ENCODE data around the gene PRAMEF12. TPM values are rescaled to one million over a fixed set of nuclear protein-coding genes. Genes with fewer than 3 reads are reported as not detected.

PRAMEF12 gene
- total RNA-seq, 1 donor from 2014 or later, result 0.54 TPM

DNA sequence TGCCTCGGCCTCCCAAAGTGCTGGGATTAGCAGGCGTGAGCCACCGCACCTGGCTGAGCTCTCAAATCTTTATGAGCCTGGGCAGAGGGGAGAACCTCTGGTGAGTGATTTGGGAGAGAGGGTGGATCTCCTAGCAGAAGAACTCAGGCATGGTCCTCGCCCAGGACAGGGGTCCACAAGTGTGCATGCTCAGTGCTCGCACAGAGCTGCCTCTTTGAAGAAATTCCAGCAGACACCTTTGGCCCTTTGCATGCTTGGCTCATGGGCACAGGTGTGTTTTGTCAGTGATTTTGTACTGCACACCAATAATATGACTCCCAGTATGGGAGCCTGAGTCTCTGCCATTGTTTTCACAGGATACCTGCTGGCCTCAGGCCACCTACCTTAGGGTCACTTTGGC lies 11.8 kb upstream of the PRAMEF12 start:
- H3K4me1 Mint-ChIP-seq (ENCODE audit: low read depth, unreplicated experiment), result no peaks in the 10 kb centered on the region
- H3K27me3 Mint-ChIP-seq (ENCODE audit: unreplicated experiment), result peaks cover 9% of the 10 kb centered on the region
- H3K9me3 Mint-ChIP-seq (ENCODE audit: unreplicated experiment), result no peaks in the 10 kb centered on the region
- no peak for TF ChIP-seq CTCF (IDR thresholded peaks at IDR 0.05; ENCODE audit: partially characterized antibody, unreplicated experiment)
- no peak overlapping the region for H3K27ac Mint-ChIP-seq (ENCODE audit: unreplicated experiment)
- no peaks in the 10 kb centered on the region for H3K36me3 Mint-ChIP-seq (ENCODE audit: unreplicated experiment)
- DNase-seq, result no peak
- H3K4me3 Mint-ChIP-seq (ENCODE audit: unreplicated experiment), result no peak overlapping the region

DNA sequence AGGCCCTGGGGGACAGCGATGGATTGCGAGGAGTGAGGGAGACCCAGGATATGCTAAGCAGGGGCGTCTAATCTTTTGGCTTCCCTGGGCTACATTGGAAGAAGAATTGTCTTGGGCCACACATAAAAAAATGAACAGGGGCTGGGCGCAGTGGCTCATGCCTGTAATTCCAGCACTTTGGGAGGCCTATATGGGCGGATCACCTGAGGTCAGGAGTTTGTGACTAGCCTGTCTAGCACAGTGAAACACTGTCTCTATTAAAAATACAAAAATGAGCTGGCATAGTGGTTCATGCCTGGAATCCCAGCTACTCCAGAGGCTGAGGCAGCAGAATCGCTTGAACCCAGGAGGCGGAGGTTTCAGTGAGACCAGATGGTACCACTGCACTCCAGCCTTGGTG lies 10.8 kb upstream of the PRAMEF12 start:
- H3K27me3 Mint-ChIP-seq (ENCODE audit: unreplicated experiment), result peaks cover 9% of the 10 kb centered on the region
- no peak for DNase-seq
- H3K4me1 Mint-ChIP-seq (ENCODE audit: low read depth, unreplicated experiment), result no peaks in the 10 kb centered on the region
- H3K27ac Mint-ChIP-seq (ENCODE audit: unreplicated experiment), result no peak overlapping the region
- H3K36me3 Mint-ChIP-seq (ENCODE audit: unreplicated experiment), result no peaks in the 10 kb centered on the region
- H3K4me3 Mint-ChIP-seq (ENCODE audit: unreplicated experiment), result no peak overlapping the region
- H3K9me3 Mint-ChIP-seq (ENCODE audit: unreplicated experiment), result no peaks in the 10 kb centered on the region
- no peak for TF ChIP-seq CTCF (IDR thresholded peaks at IDR 0.05; ENCODE audit: partially characterized antibody, unreplicated experiment)

GRCh38 chr1:12763479-12763878 lies 10.1 kb upstream of the PRAMEF12 start:
- no peaks in the 10 kb centered on the region for H3K9me3 Mint-ChIP-seq (ENCODE audit: unreplicated experiment)
- H3K4me3 Mint-ChIP-seq (ENCODE audit: unreplicated experiment), result no peak overlapping the region
- H3K36me3 Mint-ChIP-seq (ENCODE audit: unreplicated experiment), result no peaks in the 10 kb centered on the region
- no peaks in the 10 kb centered on the region for H3K4me1 Mint-ChIP-seq (ENCODE audit: low read depth, unreplicated experiment)
- no peak for DNase-seq
- H3K27me3 Mint-ChIP-seq (ENCODE audit: unreplicated experiment), result peaks cover 7% of the 10 kb centered on the region
- H3K27ac Mint-ChIP-seq (ENCODE audit: unreplicated experiment), result no peak overlapping the region
- no peak for TF ChIP-seq CTCF (IDR thresholded peaks at IDR 0.05; ENCODE audit: partially characterized antibody, unreplicated experiment)

DNA sequence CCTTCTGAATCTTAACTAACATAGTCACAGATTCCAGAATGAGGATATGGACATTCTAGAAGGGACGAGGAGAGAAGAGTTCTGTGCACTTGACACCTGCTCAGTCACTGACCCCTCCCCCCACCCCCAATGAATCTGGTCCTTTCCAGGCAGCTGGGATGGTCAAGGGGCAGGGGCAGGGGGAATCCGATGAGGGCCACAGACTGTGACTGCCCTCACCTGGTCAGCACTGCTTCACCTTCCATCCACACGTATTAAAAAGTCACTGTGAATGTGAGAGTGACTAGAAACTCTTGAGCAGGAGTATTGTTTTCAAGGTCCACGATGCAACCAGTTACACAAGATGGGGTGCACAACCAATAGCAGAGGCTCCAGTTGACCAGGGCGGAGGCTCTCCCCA lies 9.5 kb upstream of the PRAMEF12 start:
- Mint-ChIP-seq H3K4me3 (ENCODE audit: unreplicated experiment) (no peak overlapping the region), H3K27ac (ENCODE audit: unreplicated experiment) (no peak overlapping the region), H3K27me3 (ENCODE audit: unreplicated experiment) (peaks cover 5% of the 10 kb centered on the region), H3K9me3 (ENCODE audit: unreplicated experiment) (no peaks in the 10 kb centered on the region), H3K36me3 (ENCODE audit: unreplicated experiment) (no peaks in the 10 kb centered on the region), H3K4me1 (ENCODE audit: low read depth, unreplicated experiment) (no peaks in the 10 kb centered on the region)
- DNase-seq, result no peak
- no peak for TF ChIP-seq CTCF (IDR thresholded peaks at IDR 0.05; ENCODE audit: partially characterized antibody, unreplicated experiment)

DNA sequence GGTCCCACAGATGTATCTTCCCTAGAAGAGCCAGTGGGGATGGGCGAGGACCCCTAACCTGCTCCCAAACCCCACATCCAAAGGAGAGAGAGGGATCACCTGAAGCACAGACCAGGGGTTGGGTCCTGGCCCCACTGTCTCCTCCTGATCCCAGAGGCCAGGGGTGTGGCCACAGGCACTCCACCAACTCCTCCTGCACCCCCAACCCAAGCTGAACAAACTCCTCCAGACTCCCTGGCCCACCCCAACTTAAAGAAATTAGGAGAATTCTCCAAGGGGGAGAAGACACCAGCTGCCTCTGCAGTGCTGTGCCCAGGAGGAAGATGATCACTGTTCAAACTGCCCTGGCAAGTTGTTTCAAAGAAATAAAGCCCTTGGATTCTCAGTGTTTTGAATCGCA lies 4.5 kb upstream of the PRAMEF12 start:
- Mint-ChIP-seq H3K9me3 (ENCODE audit: unreplicated experiment) (peaks cover 2% of the 10 kb centered on the region), H3K4me1 (ENCODE audit: low read depth, unreplicated experiment) (no peaks in the 10 kb centered on the region), H3K4me3 (ENCODE audit: unreplicated experiment) (no peak overlapping the region), H3K27ac (ENCODE audit: unreplicated experiment) (no peak overlapping the region), H3K36me3 (ENCODE audit: unreplicated experiment) (no peaks in the 10 kb centered on the region), H3K27me3 (ENCODE audit: unreplicated experiment) (no peaks in the 10 kb centered on the region)
- no peak for DNase-seq
- TF ChIP-seq CTCF (IDR thresholded peaks at IDR 0.05; ENCODE audit: partially characterized antibody, unreplicated experiment), result no peak

All from glutamatergic neuron (in vitro differentiated cells).